Upper lobe of left lung (tissue), 6 donors: Measurements from ENCODE around the gene LMNTD2. TPM values are rescaled to one million over a fixed set of nuclear protein-coding genes. Genes with fewer than 3 reads are reported as not detected.

Experiments
- ATAC-seq, 2 donors: fragments of 200-7000 bp; cut with Tn5 transposase; one replicate each; pipeline ENCODE4 v1.9.1; 2022; ENCODE audit warnings: mild to moderate bottlenecking in 2 of 2, moderate library complexity in 2 of 2; ENCODE audit not compliant: low FRiP score in 2 of 2
- DNase-seq, 2 donors: peaks; one replicate each; pipeline ENCODE4 v3.0.0-alpha.2; 2019 to 2020
- H3K27ac ChIP-seq, 4 donors: fragments of 200-600 bp; sonication (generic); one replicate each; pipeline ENCODE4 v1.5.1; 2016 to 2019
- H3K27me3 ChIP-seq, 4 donors: fragments of 200-600 bp; sonication (generic); one replicate each; pipeline ENCODE4 v1.5.1; 2017 to 2019
- H3K36me3 ChIP-seq, 4 donors: fragments of 200-600 bp; sonication (generic); one replicate each; pipeline ENCODE4 v1.5.1; 2016 to 2019
- H3K4me1 ChIP-seq, 4 donors: fragments of 200-600 bp; sonication (generic); one replicate each; pipeline ENCODE4 v1.5.1; 2018 to 2019
- H3K4me3 ChIP-seq, 4 donors: fragments of 200-600 bp; sonication (generic); one replicate each; pipeline ENCODE4 v1.5.1; 2017 to 2019; ENCODE audit warnings: mild to moderate bottlenecking in 2 of 4, moderate library complexity in 1 of 4
- H3K9me3 ChIP-seq, 4 donors: fragments of 200-600 bp; sonication (generic); one replicate each; pipeline ENCODE4 v1.5.1; 2018 to 2019
- EP300 ChIP-seq, 4 donors: sonication (generic); formaldehyde crosslinking; IDR thresholded peaks; one replicate each; pipeline ENCODE4 v1.5.1; 2017; ENCODE audit warnings: antibody characterized with exemption in 4 of 4, control low read depth in 2 of 4
- POLR2A ChIP-seq, 4 donors: fragments of 450-650 bp; IDR thresholded peaks; one replicate each; pipeline ENCODE4 v1.5.1; 2016 to 2017; ENCODE audit warnings: antibody characterized with exemption in 4 of 4, mild to moderate bottlenecking in 2 of 4
- POLR2AphosphoS5 ChIP-seq, 2 donors: sonication (generic); formaldehyde crosslinking; IDR thresholded peaks; one replicate each; pipeline ENCODE4 v1.5.1; 2017; ENCODE audit warnings: antibody characterized with exemption in 2 of 2
- WGBS, 2 donors: methylation state at CpG; one replicate each; pipeline ENCODE4 v1.1.5; 2017 to 2018; 5-methylcytosine and 5-hydroxymethylcytosine counted together
- total RNA-seq, 6 donors: library from RNA; depleted of rRNA in 4 of 6; stranded (reverse); fragments of >200 nt in 4 of 6; gene quantifications; one replicate each; pipeline versions ENCODE4 v1.1.0 to v1.2.1, GENCODE V29; 2016 to 2021
- TF ChIP-seq, protein P1 (sequence below), 6 experiments: fragments of 450-650 bp in 4 of 6; fragments of 200-600 bp in 2 of 6; sonication (generic) in 2 of 6; IDR thresholded peaks; one replicate each; pipeline ENCODE4 v1.5.1; 2016 to 2019; ENCODE audit warnings: antibody characterized with exemption in 6 of 6
- donor health status: DM: no; HTN: no; CAD: no; lungs with moderate emphysema.
- donor health status: DM: no; HTN: yes; CAD: no; lungs with severe emphysema.

Gene LMNTD2
- total RNA-seq, 6 donors from 2014 or later: 4.6 to 32.5 (median 6.7) TPM

DNA sequence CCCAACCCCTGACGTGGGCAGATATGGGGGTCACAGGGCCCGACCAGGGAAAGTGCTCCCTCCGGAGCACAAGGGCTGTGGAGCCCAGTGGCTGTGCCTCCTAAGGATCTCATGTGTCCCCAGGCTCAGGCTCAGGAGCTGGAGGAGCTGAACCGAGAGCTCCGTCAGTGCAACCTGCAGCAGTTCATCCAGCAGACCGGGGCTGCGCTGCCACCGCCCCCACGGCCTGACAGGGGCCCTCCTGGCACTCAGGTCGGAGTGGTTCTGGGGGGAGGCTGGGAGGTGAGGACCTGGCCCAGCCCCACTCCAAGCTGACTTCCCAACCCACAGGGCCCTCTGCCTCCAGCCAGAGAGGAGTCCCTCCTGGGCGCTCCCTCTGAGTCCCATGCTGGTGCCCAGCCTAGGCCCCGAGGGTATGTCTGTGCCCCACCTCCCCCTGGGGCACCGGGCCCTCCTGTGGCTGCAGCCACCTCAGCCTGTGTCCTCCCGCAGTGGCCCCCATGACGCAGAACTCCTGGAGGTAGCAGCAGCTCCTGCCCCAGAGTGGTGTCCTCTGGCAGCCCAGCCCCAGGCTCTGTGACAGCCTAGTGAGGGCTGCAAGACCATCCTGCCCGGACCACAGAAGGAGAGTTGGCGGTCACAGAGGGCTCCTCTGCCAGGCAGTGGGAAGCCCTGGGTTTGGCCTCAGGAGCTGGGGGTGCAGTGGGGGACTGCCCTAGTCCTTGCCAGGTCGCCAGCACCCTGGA, 2.7 kb upstream of the LMNTD2 start:
- peak overlapping the region in 1 of 4 donors; percentile 2 for H3K4me3 ChIP-seq
- TF ChIP-seq POLR2AphosphoS5 (IDR thresholded peaks at IDR 0.05) (no peak), POLR2A (IDR thresholded peaks at IDR 0.05) (no peak), EP300 (IDR thresholded peaks at IDR 0.05) (no peak)
- TF ChIP-seq, protein P1, sequence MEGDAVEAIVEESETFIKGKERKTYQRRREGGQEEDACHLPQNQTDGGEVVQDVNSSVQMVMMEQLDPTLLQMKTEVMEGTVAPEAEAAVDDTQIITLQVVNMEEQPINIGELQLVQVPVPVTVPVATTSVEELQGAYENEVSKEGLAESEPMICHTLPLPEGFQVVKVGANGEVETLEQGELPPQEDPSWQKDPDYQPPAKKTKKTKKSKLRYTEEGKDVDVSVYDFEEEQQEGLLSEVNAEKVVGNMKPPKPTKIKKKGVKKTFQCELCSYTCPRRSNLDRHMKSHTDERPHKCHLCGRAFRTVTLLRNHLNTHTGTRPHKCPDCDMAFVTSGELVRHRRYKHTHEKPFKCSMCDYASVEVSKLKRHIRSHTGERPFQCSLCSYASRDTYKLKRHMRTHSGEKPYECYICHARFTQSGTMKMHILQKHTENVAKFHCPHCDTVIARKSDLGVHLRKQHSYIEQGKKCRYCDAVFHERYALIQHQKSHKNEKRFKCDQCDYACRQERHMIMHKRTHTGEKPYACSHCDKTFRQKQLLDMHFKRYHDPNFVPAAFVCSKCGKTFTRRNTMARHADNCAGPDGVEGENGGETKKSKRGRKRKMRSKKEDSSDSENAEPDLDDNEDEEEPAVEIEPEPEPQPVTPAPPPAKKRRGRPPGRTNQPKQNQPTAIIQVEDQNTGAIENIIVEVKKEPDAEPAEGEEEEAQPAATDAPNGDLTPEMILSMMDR (IDR thresholded peaks at IDR 0.05): no peak
- peak in 1 of 2 donors; percentile 68 for DNase-seq
- H3K9me3 ChIP-seq: no peaks in the 10 kb centered on the region
- ATAC-seq: no peak
- peaks cover 0 to 14% (median 0%) of the 10 kb centered on the region in 4 donors for H3K36me3 ChIP-seq
- H3K27ac ChIP-seq: peak overlapping the region in 3 of 4 donors; percentile 18 to 92 (median 19)
- peaks cover 0 to 5% (median 0%) of the 10 kb centered on the region in 4 donors for H3K27me3 ChIP-seq
- peaks cover 24 to 67% (median 47%) of the 10 kb centered on the region in 4 donors for H3K4me1 ChIP-seq
- WGBS, 2 donors: 83 to 96% methylated on average over 5 to 16 of the region's 18 CpGs

DNA sequence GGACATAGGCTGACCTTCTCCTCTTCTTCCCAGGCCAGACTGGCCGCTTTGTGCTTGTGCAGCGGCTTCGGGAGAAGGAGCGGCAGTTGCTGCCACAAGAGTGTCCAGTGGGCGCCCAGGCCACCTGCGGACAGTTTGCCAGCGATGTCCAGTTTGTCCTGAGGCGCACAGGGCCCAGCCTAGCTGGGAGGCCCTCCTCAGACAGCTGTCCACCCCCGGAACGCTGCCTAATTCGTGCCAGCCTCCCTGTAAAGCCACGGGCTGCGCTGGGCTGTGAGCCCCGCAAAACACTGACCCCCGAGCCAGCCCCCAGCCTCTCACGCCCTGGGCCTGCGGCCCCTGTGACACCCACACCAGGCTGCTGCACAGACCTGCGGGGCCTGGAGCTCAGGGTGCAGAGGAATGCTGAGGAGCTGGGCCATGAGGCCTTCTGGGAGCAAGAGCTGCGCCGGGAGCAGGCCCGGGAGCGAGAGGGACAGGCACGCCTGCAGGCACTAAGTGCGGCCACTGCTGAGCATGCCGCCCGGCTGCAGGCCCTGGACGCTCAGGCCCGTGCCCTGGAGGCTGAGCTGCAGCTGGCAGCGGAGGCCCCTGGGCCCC, 1.6 kb upstream of the LMNTD2 start:
- peak overlapping the region in 3 of 4 donors; percentile 92 to 100 (median 98) for H3K4me3 ChIP-seq

DNA sequence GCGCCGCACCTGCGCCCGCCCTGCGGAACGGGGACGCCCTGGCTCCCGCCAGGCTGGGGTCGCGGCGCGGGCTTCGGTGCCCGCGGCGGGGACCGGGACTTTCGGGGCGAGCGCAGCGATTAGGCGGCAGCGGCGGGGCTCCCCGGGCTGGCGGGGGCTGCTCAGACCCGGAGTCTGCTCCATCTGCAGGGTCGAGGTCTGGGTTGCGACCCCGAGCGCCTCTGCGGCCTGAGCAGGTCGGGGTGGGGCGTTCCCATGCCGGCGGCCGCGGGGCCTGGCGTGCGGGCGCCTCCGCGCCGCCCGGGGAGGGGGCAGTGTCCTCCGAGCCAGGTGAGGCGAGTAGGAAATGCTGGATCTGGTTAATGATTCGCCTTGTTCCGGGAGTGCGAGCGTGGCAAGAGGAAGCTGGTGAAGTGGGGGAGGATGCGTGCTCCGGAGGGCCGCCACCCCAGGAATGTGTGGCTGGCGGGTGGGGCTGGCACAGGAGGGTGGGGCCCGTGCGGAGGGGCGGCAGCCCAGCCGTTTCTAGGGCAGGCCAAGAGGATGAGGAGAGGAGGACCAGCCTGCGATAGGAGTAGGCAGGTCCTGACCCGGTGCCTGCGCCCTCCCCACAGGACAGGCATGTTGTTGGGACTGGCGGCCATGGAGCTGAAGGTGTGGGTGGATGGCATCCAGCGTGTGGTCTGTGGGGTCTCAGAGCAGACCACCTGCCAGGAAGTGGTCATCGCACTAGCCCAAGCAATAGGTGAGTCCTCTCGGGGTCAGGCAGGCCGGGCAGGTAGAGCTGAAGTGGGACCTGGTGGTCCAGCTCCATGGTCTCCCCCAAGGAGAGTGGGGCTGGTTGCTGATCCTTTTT, 838 bp upstream of the LMNTD2 start:
- no peaks in the 10 kb centered on the region for H3K9me3 ChIP-seq

More for the DNA sequence above, 1.6 kb upstream of the LMNTD2 start:
- Histone ChIP-seq H3K9me3 (no peaks in the 10 kb centered on the region), H3K27ac (peak overlapping the region; percentile 9 to 92 (median 54)), H3K4me1 (peaks cover 19 to 58% (median 39%) of the 10 kb centered on the region in 4 donors), H3K36me3 (peaks cover 0 to 14% (median 0%) of the 10 kb centered on the region in 4 donors), H3K27me3 (peaks cover 0 to 5% (median 0%) of the 10 kb centered on the region in 4 donors)
- ATAC-seq (no peak), DNase-seq (peak in 1 of 2 donors; percentile 84)
- TF ChIP-seq EP300 (IDR thresholded peaks at IDR 0.05) (no peak), POLR2A (IDR thresholded peaks at IDR 0.05) (no peak), POLR2AphosphoS5 (IDR thresholded peaks at IDR 0.05) (no peak)
- TF ChIP-seq, protein P1 (IDR thresholded peaks at IDR 0.05): no peak
- 76 to 94% methylated on average over 12 to 14 of the region's 29 CpGs for WGBS, 2 donors

More for the DNA sequence above, 838 bp upstream of the LMNTD2 start:
- WGBS, 2 donors: 10 to 52% methylated on average over 9 to 40 of the region's 67 CpGs
- ATAC-seq (peak; percentile 28 to 81), DNase-seq (peak; percentile 90 to 91)
- peaks cover 19 to 53% (median 38%) of the 10 kb centered on the region in 4 donors for H3K4me1 ChIP-seq
- peak overlapping the region; percentile 56 to 92 (median 90) for H3K27ac ChIP-seq
- peak overlapping the region; percentile 78 to 100 (median 95) for H3K4me3 ChIP-seq
- H3K27me3 ChIP-seq: peaks cover 1 to 5% (median 2%) of the 10 kb centered on the region in 4 donors
- TF ChIP-seq POLR2A (IDR thresholded peaks at IDR 0.05) (peak in 2 of 4 donors; percentile 50 to 77), EP300 (IDR thresholded peaks at IDR 0.05) (peak in 1 of 4 donors; percentile 38), POLR2AphosphoS5 (IDR thresholded peaks at IDR 0.05) (peak; percentile 8 to 24)
- TF ChIP-seq, protein P1 (IDR thresholded peaks at IDR 0.05): peak in 1 of 6 experiments; percentile 14
- H3K36me3 ChIP-seq: peaks cover 0 to 14% (median 0%) of the 10 kb centered on the region in 4 donors
